Measurements from ENCODE around the gene ITPR2.
"Not testable (repeated sequence)": the region's sequence is repeated elsewhere in the genome, so short reads cannot be mapped to it uniquely, and the experiment has no call there.

Gene ITPR2

DNA sequence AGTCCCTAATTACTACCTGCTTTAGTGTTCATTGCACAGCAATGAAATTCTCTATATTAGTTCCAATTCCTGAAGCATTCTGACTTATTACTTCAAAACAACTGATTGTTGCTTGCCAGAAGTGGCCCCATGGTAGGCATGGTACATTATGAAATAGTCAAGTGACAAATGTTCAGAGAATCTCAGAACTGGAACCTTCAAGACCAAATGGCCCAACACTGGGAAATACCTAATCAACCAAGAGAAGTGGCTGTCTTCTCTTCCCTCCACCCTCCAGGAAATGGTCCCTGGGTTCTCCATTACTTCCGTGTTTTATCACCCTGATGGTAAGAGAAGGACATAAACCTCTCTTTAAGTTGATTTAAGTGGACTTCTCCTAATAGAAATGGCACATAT, 49.9 kb downstream of the ITPR2 start:
- TF ChIP-seq, protein P1, sequence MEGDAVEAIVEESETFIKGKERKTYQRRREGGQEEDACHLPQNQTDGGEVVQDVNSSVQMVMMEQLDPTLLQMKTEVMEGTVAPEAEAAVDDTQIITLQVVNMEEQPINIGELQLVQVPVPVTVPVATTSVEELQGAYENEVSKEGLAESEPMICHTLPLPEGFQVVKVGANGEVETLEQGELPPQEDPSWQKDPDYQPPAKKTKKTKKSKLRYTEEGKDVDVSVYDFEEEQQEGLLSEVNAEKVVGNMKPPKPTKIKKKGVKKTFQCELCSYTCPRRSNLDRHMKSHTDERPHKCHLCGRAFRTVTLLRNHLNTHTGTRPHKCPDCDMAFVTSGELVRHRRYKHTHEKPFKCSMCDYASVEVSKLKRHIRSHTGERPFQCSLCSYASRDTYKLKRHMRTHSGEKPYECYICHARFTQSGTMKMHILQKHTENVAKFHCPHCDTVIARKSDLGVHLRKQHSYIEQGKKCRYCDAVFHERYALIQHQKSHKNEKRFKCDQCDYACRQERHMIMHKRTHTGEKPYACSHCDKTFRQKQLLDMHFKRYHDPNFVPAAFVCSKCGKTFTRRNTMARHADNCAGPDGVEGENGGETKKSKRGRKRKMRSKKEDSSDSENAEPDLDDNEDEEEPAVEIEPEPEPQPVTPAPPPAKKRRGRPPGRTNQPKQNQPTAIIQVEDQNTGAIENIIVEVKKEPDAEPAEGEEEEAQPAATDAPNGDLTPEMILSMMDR (conservative IDR thresholded peaks at IDR 0.05; ENCODE audit: control insufficient read depth, insufficient read depth, low read depth, low read length), result no peak
- H3K4me3 ChIP-seq (ENCODE audit: control insufficient read depth, low read depth, low read length), result no peak overlapping the region
- no peak for DNase-seq (ENCODE audit: low read depth)

DNA sequence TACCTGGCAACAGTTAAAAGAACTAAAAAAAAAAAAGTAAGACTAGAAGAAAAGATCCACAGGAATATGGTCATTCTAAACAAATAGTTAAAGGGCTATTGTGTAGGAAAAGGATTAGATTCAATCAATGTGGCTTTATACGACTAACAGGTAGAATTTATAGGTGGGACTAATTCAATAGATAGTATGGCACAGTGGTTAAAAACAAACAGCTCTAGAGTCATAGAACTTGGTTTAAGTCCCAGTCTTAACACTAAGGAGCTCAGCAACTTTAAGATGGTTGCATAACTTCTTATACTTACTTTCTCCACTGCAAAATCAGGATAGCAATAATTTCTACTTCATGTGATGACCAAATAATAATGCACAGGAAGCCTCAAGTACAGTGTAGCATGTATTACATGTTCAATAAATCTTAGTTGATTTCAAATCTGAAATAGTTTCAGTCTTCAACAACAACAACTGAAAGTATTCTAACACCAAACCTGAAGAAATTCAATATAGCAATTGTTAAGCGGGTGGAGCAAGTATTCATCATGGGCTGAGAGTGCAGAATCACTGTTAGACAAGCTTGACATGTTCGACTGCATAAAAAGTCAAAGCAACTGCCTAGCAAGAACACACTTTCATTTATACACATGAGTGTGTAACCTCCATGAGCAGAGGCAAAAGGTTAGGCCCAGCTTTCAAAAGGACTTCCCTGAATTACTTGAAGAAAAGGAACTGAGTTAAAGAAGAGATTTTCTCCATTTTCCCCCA, 50.4 kb downstream of the ITPR2 start:
- TF ChIP-seq, protein P1 (conservative IDR thresholded peaks at IDR 0.05; ENCODE audit: control insufficient read depth, insufficient read depth, low read depth, low read length), result no peak
- H3K4me3 ChIP-seq (ENCODE audit: control insufficient read depth, low read depth, low read length), result no peak overlapping the region
- no peak for DNase-seq (ENCODE audit: low read depth)

DNA sequence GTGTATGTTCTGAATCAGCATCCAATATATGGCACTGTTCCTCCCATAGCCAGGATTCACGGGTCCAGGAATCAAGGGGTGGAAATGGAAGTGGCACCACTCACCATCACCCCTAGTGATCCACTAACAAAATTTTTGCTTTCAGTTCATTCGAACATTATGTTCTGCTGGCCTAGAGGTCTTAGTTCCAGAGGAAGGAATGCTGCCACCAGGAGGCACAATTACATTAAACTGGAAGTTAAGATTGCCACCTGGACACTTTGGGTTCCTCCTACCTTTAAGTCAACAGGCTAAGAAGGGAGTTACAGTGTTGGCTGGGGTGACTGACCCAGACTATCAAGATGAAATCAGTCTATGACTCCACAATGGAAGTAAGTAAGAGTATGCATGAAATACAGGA, 52.3 kb downstream of the ITPR2 start:
- not testable (repeated sequence) for H3K4me3 ChIP-seq (ENCODE audit: control insufficient read depth, low read depth, low read length); DNase-seq (ENCODE audit: low read depth)

DNA sequence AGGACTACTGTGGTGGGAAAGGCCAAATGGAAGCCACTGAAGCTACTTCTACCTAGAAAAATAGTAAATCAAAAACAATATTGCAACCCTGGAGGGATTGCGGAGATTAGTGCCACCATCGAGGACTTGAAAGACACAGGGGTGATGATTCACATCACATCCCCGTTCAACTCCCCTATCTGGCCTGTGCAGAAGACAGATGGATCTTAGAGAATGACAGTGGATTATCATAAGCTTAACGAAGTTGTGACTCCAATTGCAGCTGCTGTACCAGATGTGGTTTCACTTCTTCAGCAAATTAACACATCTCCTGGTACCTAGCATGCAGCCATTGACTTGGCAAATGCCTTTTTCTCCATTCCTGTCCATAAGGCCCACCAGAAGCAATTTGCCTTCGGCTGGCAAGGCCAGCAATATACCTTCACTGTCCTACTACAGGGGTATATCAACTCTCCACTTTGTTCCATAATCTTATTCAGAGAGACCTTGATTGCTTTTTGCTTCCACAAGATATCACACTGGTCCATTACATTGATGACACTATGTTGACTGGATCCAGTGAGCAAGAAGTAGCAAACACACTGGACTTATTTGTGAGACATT, 54.7 kb downstream of the ITPR2 start:
- not testable (repeated sequence) for DNase-seq (ENCODE audit: low read depth); H3K4me3 ChIP-seq (ENCODE audit: control insufficient read depth, low read depth, low read length)

DNA sequence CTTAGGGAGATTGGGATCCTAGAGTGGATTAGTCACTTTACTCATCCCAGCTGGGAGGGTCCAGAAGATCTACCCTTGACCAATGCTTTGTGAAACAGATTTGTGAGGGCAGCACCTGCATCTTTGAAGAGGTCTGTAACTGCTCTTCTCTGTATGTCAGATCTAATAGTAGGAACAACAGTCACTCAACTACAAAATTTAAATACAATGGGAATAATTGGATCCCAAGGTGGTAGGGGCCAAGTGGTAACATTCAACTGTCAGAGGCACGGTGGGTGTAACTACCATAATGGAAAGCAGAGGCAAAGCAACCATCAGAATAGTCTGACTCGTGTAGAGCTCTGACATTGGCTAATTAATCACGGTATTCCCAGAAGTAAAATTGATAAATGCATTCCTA, 55.8 kb downstream of the ITPR2 start:
- no peak for DNase-seq (ENCODE audit: low read depth)
- TF ChIP-seq, protein P1 (conservative IDR thresholded peaks at IDR 0.05; ENCODE audit: control insufficient read depth, insufficient read depth, low read depth, low read length), result no peak

DNA sequence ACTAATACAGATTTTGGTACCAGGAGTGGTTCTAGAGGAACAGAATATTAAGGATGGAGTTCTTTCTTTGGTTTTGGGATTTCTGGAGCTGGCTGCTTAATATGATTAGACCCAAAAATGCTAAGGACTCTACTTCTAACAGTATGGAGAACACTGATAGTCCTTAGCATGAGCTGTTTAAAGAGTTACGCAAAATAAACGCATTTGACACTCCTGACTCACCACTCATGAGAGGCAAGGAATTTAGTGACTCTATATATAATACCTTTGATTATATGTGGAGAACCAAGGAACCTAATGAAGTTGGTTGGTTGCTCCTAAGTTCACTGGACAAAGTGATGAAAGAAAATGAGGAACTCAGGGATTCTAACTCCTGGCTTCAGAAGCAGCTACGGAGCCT, 57.0 kb downstream of the ITPR2 start:
- not testable (repeated sequence) for H3K4me3 ChIP-seq (ENCODE audit: control insufficient read depth, low read depth, low read length)
- DNase-seq (ENCODE audit: low read depth), result peak; percentile 23

More for the DNA sequence above, 55.8 kb downstream of the ITPR2 start:
- H3K4me3 ChIP-seq (ENCODE audit: control insufficient read depth, low read depth, low read length), result no peak overlapping the region

DNA sequence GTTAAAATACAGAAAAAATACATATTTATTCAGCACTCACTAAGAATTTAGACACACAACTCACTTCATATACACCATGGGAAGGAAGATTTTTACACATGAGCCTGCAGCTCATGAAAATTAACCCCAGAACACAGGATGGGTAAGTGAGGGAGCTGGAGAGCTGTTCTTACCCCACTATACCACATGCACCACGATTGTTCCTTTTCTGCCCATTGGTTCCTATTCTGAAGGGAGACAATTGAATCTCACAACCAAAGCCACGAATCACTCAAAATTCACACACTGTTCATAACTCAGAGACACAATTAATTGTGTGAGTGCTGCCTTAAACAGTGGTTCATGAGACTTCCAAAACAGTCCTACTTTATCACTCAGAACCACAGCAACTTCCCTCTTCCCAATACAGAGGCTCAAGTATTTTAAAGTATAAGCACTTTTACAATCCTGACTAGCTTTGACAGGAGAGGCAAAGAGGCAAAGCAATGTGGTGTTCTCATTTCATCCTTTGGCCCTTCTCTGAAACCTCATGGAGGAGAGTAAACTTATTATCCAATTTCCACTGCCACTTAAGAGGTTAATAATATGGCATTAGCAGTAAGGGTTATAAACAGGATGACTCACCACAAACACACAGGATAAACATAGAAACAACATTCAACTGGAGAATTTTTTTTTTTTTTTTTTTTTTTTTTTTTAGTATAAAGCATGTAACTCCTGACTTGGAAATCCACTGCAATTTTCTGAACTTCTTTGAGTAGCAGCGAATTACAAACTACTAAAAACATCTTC, 59.5 kb downstream of the ITPR2 start:
- DNase-seq (ENCODE audit: low read depth), result no peak
- H3K4me3 ChIP-seq (ENCODE audit: control insufficient read depth, low read depth, low read length), result no peak overlapping the region
- TF ChIP-seq, protein P1 (conservative IDR thresholded peaks at IDR 0.05; ENCODE audit: control insufficient read depth, insufficient read depth, low read depth, low read length), result no peak

DNA sequence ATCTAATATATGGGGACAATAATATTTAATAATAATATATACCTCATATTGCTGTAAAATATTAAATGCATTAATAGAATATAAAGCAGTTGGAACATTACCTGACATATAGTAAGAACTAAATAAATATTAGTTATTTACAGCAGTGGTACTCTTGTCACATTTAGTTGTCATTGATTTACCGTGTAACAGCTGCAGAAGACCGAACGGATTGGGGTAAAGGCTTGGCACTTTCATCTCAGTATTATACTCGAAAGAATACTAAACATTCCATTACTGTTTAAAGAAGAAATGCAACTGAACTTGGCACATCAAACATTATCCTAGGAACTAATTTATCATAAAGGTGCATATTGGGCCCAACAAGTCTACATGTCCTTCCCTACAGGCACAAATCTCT, 61.1 kb downstream of the ITPR2 start:
- TF ChIP-seq, protein P1 (conservative IDR thresholded peaks at IDR 0.05; ENCODE audit: control insufficient read depth, insufficient read depth, low read depth, low read length), result no peak
- no peak for DNase-seq (ENCODE audit: low read depth)
- no peak overlapping the region for H3K4me3 ChIP-seq (ENCODE audit: control insufficient read depth, low read depth, low read length)

Measured in fibroblast of mammary gland (primary cell).